ENCODE measurements around the gene SH2D4B.
A peak's percentile ranks its signal among the peaks of the same experiment; 100 is the strongest.
"Not testable (repeated sequence)": the region's sequence is repeated elsewhere in the genome, so short reads cannot be mapped to it uniquely, and the experiment has no call there.

The SH2D4B gene

DNA sequence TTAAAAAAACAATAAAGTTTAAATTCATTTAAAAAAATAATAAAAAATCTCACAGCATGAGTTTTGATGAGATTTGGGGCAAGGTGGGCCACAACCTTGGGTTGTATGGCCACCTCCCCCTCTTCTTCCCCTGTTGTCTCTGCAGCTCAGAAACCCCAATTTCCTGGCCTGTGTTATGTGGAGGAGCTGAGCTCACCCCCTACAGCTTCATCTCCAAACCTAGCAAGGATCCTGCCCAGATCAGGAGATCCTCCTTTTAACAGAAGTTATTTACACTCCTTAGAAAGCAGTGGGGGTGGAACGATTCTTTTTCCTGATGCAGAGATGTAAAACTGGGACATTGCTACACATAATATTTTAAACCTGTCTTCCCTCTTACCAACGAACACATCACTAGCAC lies 6.9 kb upstream of the SH2D4B start:
- Histone ChIP-seq H3K27me3 (ENCODE audit: insufficient read depth, poor library complexity, severe bottlenecking) (no peaks in the 10 kb centered on the region), H3K27ac (replicated peaks) (peak overlapping the region; percentile 38), H3K4me3 (replicated peaks; ENCODE audit: insufficient read depth, low read length) (no peak overlapping the region)
- DNase-seq (ENCODE audit: low read depth in 1 of 2, low spot score in 1 of 2): no peak
- TF ChIP-seq, protein P1, sequence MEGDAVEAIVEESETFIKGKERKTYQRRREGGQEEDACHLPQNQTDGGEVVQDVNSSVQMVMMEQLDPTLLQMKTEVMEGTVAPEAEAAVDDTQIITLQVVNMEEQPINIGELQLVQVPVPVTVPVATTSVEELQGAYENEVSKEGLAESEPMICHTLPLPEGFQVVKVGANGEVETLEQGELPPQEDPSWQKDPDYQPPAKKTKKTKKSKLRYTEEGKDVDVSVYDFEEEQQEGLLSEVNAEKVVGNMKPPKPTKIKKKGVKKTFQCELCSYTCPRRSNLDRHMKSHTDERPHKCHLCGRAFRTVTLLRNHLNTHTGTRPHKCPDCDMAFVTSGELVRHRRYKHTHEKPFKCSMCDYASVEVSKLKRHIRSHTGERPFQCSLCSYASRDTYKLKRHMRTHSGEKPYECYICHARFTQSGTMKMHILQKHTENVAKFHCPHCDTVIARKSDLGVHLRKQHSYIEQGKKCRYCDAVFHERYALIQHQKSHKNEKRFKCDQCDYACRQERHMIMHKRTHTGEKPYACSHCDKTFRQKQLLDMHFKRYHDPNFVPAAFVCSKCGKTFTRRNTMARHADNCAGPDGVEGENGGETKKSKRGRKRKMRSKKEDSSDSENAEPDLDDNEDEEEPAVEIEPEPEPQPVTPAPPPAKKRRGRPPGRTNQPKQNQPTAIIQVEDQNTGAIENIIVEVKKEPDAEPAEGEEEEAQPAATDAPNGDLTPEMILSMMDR (IDR thresholded peaks at IDR 0.05; ENCODE audit: insufficient read depth, low read length): no peak
- TF ChIP-seq POLR2AphosphoS5 (IDR thresholded peaks at IDR 0.05; ENCODE audit: low read depth) (no peak), SPI1 (IDR thresholded peaks at IDR 0.05; ENCODE audit: borderline replicate concordance, low read depth) (no peak), GABPA (IDR thresholded peaks at IDR 0.05; ENCODE audit: low read depth) (no peak)
- TF ChIP-seq, protein P2, sequence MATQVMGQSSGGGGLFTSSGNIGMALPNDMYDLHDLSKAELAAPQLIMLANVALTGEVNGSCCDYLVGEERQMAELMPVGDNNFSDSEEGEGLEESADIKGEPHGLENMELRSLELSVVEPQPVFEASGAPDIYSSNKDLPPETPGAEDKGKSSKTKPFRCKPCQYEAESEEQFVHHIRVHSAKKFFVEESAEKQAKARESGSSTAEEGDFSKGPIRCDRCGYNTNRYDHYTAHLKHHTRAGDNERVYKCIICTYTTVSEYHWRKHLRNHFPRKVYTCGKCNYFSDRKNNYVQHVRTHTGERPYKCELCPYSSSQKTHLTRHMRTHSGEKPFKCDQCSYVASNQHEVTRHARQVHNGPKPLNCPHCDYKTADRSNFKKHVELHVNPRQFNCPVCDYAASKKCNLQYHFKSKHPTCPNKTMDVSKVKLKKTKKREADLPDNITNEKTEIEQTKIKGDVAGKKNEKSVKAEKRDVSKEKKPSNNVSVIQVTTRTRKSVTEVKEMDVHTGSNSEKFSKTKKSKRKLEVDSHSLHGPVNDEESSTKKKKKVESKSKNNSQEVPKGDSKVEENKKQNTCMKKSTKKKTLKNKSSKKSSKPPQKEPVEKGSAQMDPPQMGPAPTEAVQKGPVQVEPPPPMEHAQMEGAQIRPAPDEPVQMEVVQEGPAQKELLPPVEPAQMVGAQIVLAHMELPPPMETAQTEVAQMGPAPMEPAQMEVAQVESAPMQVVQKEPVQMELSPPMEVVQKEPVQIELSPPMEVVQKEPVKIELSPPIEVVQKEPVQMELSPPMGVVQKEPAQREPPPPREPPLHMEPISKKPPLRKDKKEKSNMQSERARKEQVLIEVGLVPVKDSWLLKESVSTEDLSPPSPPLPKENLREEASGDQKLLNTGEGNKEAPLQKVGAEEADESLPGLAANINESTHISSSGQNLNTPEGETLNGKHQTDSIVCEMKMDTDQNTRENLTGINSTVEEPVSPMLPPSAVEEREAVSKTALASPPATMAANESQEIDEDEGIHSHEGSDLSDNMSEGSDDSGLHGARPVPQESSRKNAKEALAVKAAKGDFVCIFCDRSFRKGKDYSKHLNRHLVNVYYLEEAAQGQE (IDR thresholded peaks at IDR 0.05; ENCODE audit: insufficient replicate concordance, low read depth): no peak

DNA sequence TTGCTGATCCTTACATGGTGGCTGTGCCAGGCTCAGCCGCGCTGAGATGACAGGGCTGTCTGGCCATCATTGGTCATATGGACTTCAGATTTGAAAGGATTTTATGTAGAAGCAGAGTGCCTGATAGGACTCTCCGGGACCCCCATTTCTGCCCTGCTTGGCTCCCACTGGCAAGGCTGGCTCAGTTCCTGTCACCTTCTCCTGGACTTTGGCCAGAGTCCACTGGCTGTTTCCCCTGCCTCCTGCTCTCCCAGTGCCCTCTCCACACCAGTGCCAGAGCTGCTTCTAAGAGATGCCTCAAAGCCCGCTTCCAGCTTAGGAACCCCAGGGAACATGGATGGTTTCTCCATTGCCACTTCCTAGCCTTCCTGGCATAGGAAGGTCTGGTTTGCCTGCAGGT lies 5.1 kb upstream of the SH2D4B start:
- no peak overlapping the region for H3K27ac ChIP-seq (replicated peaks)
- no peaks in the 10 kb centered on the region for H3K27me3 ChIP-seq (ENCODE audit: insufficient read depth, poor library complexity, severe bottlenecking)
- H3K4me3 ChIP-seq (replicated peaks; ENCODE audit: insufficient read depth, low read length): no peak overlapping the region
- TF ChIP-seq SPI1 (IDR thresholded peaks at IDR 0.05; ENCODE audit: borderline replicate concordance, low read depth): no peak
- no peak for TF ChIP-seq GABPA (IDR thresholded peaks at IDR 0.05; ENCODE audit: low read depth)
- TF ChIP-seq, protein P2 (IDR thresholded peaks at IDR 0.05; ENCODE audit: insufficient replicate concordance, low read depth): no peak
- no peak for TF ChIP-seq POLR2AphosphoS5 (IDR thresholded peaks at IDR 0.05; ENCODE audit: low read depth)
- TF ChIP-seq, protein P1 (IDR thresholded peaks at IDR 0.05; ENCODE audit: insufficient read depth, low read length): no peak
- no peak for DNase-seq (ENCODE audit: low read depth in 1 of 2, low spot score in 1 of 2)

DNA sequence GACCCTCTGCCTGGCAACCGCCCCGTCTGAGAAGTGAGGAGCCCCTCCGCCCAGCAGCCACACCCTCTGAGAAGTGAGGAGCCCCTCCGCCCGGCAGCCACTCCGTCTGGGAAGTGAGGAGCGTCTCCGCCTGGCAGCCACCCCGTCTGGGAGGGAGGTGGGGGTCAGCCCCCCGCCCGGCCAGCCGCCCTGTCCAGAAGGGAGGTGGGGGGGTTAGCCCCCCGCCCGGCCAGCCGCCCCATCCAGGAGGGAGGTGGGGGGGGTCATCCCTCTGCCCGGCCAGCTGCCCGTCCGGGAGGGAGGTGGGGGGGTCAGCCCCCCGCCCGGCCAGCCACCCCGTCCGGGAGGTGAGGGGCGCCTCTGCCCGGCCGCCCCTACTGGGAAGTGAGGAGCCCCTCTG lies 3.6 kb upstream of the SH2D4B start:
- H3K27me3 ChIP-seq (ENCODE audit: insufficient read depth, poor library complexity, severe bottlenecking); H3K27ac ChIP-seq (replicated peaks); DNase-seq (ENCODE audit: low read depth in 1 of 2, low spot score in 1 of 2); H3K4me3 ChIP-seq (replicated peaks; ENCODE audit: insufficient read depth, low read length): not testable (repeated sequence)

DNA sequence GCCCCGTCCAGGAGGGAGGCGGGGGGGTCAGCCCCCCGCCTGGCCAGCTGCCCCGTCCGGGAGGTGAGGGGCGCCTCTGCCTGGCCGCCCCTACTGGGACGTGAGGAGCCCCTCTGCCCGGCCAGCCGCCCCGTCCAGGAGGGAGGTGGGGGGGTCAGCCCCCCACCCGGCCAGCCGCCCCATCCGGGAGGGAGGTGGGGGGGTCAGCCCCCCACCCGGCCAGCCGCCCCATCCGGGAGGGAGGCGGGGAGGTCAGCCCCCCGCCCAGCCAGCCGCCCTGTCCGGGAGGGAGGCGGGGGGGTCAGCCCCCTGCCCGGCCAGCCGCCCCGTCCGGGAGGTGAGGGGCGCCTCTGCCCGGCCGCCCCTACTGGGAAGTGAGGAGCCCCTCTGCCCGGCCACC lies 3.1 kb upstream of the SH2D4B start:
- H3K4me3 ChIP-seq (replicated peaks; ENCODE audit: insufficient read depth, low read length); DNase-seq (ENCODE audit: low read depth in 1 of 2, low spot score in 1 of 2); H3K27me3 ChIP-seq (ENCODE audit: insufficient read depth, poor library complexity, severe bottlenecking); H3K27ac ChIP-seq (replicated peaks): not testable (repeated sequence)

DNA sequence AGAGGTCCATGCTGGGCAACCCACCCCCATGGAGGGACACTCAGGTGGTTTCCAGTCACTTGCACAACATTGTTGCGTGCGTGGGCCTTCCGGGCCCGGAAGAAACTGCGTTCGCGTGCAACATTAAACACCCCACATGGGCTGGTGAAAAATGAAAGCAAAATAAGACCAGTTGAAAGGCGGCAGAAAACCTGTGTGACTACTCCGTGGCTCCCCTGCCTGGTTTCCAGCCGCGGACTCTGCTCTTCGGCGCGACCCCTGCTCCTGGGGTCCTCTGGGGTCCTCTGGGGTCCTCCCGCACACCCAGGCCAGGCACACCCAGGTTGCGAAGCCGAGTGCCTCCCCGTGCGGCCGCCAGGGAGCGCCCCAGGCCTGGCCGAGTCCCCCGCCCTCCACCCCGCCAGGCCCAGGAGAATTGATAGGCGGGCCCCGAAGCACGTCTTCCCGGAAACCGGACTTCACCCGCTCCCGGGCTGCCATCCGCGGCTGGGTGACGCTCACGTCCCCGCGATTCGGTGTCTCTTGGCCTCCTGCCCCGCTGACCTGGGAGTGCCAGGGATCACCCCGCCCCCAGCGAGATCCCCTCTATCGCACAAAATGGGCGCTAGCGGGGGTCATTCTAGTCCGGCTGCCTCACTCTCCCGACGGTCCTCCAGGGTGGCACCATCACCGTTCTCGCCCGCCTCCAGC lies 1.9 kb upstream of the SH2D4B start:
- Histone ChIP-seq H3K4me3 (replicated peaks; ENCODE audit: insufficient read depth, low read length) (peak overlapping the region; percentile 35), H3K27ac (replicated peaks) (peak overlapping the region; percentile 81)
- peak; percentile 37 to 69 for DNase-seq (ENCODE audit: low read depth in 1 of 2, low spot score in 1 of 2)

More for the DNA sequence above, 1.9 kb upstream of the SH2D4B start:
- no peak for TF ChIP-seq SPI1 (IDR thresholded peaks at IDR 0.05; ENCODE audit: borderline replicate concordance, low read depth)
- TF ChIP-seq, protein P1 (IDR thresholded peaks at IDR 0.05; ENCODE audit: insufficient read depth, low read length): peak; percentile 2
- H3K27me3 ChIP-seq (ENCODE audit: insufficient read depth, poor library complexity, severe bottlenecking): no peaks in the 10 kb centered on the region

Data from HL-60 (cell line).